Bronchial epithelial cell (primary cell): Measurements from ENCODE around the gene RBBP4. TPM values are rescaled to one million over a fixed set of nuclear protein-coding genes. Genes with fewer than 3 reads are reported as not detected.
"Not testable (repeated sequence)": the region's sequence is repeated elsewhere in the genome, so short reads cannot be mapped to it uniquely, and the experiment has no call there.

ENCODE experiments used
- DNase-seq: peaks from one replicate; pipeline ENCODE4 v3.0.0-alpha.2; 2010; ENCODE audit warnings: low read depth
- FAIRE-seq: peaks from 2 replicates; lab custom pipeline; 2011; peaks lifted over from hg19 to GRCh38; lab: Jason Lieb, UNC
- H3K27me3 ChIP-seq: 2 replicates; pipeline ENCODE4 v1.5.1; 2011; ENCODE audit warnings: low read length; ENCODE audit not compliant: control insufficient read depth, insufficient read depth
- H3K36me3 ChIP-seq: 2 replicates; pipeline ENCODE4 v1.5.1; 2011; ENCODE audit warnings: low read length; ENCODE audit not compliant: control insufficient read depth, insufficient read depth
- H3K4me3 ChIP-seq: 2 replicates; pipeline ENCODE4 v1.5.1; 2011; ENCODE audit warnings: mild to moderate bottlenecking, low read depth, low read length, control low read depth
- total RNA-seq: library from RNA; depleted of rRNA; stranded (reverse); fragments of >200 nt; gene quantifications from 2 replicates; pipeline ENCODE4 v1.2.1, GENCODE V29; 2014
- TF ChIP-seq, protein P1 (sequence below): IDR thresholded peaks from 2 replicates; pipeline ENCODE4 v1.5.1; 2011; ENCODE audit warnings: mild to moderate bottlenecking, moderate library complexity, low read length, control low read depth, inconsistent platforms; ENCODE audit not compliant: insufficient read depth, severe bottlenecking

The RBBP4 gene
- total RNA-seq, 1 donor from 2014 or later, result 93.7 TPM

DNA sequence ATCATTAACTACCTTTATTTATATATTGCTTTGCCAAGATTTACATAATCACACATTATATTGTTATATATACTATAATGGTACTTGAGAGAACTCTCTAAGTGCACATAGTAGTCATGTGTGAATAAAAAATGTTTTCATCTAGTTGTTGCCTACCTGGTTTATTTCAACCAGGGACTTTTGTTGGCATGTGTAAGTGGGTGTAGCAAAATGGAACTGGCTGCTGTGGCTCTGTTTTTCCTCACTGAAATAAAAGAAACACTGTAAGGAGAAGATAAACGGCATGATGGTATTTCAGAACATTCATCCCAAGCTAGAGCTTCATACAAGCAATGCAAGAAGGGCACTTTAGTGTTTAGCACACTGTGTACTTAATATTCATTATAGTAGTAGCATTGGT, 14.9 kb downstream of the RBBP4 start:
- no peaks in the 10 kb centered on the region for H3K27me3 ChIP-seq
- no peak for FAIRE-seq
- TF ChIP-seq, protein P1, sequence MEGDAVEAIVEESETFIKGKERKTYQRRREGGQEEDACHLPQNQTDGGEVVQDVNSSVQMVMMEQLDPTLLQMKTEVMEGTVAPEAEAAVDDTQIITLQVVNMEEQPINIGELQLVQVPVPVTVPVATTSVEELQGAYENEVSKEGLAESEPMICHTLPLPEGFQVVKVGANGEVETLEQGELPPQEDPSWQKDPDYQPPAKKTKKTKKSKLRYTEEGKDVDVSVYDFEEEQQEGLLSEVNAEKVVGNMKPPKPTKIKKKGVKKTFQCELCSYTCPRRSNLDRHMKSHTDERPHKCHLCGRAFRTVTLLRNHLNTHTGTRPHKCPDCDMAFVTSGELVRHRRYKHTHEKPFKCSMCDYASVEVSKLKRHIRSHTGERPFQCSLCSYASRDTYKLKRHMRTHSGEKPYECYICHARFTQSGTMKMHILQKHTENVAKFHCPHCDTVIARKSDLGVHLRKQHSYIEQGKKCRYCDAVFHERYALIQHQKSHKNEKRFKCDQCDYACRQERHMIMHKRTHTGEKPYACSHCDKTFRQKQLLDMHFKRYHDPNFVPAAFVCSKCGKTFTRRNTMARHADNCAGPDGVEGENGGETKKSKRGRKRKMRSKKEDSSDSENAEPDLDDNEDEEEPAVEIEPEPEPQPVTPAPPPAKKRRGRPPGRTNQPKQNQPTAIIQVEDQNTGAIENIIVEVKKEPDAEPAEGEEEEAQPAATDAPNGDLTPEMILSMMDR, result no peak
- DNase-seq, result no peak
- no peak overlapping the region for H3K4me3 ChIP-seq
- peaks cover 8% of the 10 kb centered on the region for H3K36me3 ChIP-seq

DNA sequence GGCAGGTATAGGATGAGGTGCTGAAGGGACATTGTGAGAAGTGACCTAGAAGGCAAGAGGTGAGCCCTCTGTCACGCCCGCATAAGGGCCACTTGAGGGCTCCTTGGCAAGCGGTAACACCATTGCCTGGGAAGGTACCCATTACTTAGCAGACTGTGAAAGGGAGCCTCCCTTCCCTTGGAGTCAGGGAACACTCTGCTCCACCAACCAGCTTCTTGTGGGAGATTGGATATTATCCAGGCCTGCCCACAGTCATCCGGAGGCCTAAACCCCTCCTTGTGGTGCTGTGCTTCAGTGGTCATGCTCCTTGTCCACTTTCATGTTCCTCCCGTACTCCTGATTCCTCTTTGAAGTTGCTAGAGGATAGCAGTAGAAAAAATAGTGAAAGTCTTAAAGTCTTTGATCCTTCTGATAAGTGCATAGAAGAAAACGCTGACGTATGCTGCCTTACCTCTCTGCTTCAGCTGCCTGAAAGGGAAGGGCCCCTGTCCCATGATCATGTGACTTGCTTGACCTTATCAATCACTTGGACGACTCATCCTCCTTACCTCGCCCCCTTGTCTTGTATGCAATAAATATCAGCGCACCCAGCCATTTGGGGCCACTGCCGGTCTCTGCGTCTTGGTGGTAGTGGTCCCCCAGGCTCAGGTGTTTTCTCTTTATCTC, 16.0 kb downstream of the RBBP4 start:
- Histone ChIP-seq H3K36me3 (peaks cover 12% of the 10 kb centered on the region), H3K27me3 (no peaks in the 10 kb centered on the region), H3K4me3 (no peak overlapping the region)
- DNase-seq (no peak), FAIRE-seq (no peak)
- TF ChIP-seq, protein P1, result no peak

DNA sequence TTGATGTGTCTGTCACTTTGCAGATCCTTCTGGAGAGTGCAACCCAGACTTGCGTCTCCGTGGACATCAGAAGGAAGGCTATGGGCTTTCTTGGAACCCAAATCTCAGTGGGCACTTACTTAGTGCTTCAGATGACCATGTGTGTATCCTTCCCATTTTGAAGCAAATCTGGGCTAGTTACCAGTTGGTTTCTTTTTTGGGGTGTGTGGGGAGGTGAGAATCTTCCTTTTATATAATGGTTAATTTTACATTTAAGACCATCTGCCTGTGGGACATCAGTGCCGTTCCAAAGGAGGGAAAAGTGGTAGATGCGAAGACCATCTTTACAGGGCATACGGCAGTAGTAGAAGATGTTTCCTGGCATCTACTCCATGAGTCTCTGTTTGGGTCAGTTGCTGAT, 17.7 kb downstream of the RBBP4 start:
- H3K36me3 ChIP-seq, result peaks cover 12% of the 10 kb centered on the region
- not testable (repeated sequence) for FAIRE-seq, H3K27me3 ChIP-seq, DNase-seq, H3K4me3 ChIP-seq

DNA sequence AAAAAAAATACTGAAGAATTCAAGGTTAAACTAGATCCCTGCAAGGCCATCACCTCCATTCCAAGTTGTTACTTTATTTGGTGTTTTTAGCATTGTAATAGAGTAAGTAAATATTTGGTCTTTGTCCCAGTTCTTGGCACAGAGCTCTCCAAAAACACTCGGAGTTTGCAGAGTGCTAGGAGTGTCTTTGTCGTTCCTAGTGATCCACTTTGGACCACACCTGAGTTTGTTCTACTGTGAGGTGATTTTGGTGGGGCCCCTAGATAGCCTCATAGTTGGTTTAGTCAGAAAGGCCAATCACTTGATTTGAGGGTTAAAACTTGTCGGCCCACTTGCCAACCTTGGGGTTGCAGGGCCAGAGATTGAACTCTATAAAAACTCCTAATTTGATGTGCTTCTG, 25.9 kb downstream of the RBBP4 start:
- FAIRE-seq (no peak), DNase-seq (no peak)
- H3K4me3 ChIP-seq, result no peak overlapping the region
- H3K27me3 ChIP-seq, result no peaks in the 10 kb centered on the region
- TF ChIP-seq, protein P1, result no peak
- H3K36me3 ChIP-seq, result peaks cover 8% of the 10 kb centered on the region

DNA sequence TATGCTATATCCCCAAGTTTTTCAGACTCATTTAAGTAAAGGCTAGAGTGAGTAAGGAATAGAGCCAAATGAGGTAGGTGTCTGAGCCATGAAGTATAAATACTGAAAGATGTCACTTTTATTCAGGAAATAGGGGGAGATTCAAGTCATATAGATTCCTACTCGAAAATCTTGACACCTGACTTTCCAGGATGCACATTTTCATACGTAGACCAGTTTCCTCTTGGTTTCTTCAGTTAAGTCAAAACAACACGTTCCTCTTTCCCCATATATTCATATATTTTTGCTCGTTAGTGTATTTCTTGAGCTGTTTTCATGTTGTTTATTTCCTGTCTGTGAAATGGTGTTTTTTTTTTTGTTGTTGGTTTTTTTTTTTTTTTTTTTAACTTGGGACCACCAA, 29.0 kb downstream of the RBBP4 start:
- H3K36me3 ChIP-seq, H3K27me3 ChIP-seq, DNase-seq, H3K4me3 ChIP-seq, FAIRE-seq: not testable (repeated sequence)

DNA sequence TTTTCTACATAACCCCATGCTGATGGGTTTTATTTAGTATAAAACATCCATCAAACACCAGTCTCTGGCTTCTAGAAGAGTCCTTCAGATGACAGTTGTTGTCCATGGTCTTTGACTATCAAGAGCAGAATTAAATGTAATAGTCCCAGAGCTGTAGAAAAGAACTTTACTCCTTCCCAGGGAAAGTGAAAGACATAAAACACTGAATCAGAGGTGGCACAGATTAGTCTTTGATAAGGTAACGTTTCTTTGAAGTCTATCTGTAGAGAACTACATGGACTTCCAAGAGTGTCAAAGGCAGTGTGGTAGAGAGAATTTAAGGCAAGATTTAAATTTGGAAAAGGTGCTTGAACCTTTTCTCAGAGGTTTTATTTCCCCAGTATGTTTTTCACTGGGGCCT, 29.6 kb downstream of the RBBP4 start:
- no peaks in the 10 kb centered on the region for H3K27me3 ChIP-seq
- FAIRE-seq, result no peak
- peaks cover 8% of the 10 kb centered on the region for H3K36me3 ChIP-seq
- no peak overlapping the region for H3K4me3 ChIP-seq
- TF ChIP-seq, protein P1, result no peak
- no peak for DNase-seq

DNA sequence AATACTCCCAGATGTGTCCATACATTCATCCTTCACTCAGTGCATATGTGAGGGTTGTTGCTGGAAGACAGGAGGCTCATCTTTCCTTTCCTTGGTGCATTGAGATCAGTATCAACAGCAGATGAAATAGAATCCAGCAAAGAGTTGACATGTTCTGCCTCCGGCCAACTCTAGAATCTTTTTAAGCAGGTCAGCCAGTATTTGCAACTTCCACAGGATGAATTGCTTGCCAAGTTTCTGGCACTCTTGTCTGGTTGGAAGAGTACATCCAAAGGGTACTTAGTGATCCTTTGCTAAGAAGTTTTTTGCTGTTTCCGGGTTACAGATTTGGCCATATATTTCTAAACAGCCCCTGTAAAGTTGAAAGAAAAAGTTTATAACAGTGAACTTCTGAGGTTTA, 30.5 kb downstream of the RBBP4 start:
- FAIRE-seq, result no peak
- H3K4me3 ChIP-seq, result no peak overlapping the region
- no peak for DNase-seq
- peaks cover 6% of the 10 kb centered on the region for H3K36me3 ChIP-seq
- no peaks in the 10 kb centered on the region for H3K27me3 ChIP-seq
- TF ChIP-seq, protein P1, result no peak
